NK-92 (cell line): ENCODE measurements around the gene CCDC63.
"Not testable (repeated sequence)": the region's sequence is repeated elsewhere in the genome, so short reads cannot be mapped to it uniquely, and the experiment has no call there.

Experiments used
- DNase-seq: peaks from one replicate; lab custom pipeline; 2025; ENCODE audit not compliant: unreplicated experiment; lab: John Stamatoyannopoulos, UW

The CCDC63 gene

GRCh38 chr12:110943373-110943772, 96.6 kb downstream of the CCDC63 start:
- DNase-seq: no peak

DNA sequence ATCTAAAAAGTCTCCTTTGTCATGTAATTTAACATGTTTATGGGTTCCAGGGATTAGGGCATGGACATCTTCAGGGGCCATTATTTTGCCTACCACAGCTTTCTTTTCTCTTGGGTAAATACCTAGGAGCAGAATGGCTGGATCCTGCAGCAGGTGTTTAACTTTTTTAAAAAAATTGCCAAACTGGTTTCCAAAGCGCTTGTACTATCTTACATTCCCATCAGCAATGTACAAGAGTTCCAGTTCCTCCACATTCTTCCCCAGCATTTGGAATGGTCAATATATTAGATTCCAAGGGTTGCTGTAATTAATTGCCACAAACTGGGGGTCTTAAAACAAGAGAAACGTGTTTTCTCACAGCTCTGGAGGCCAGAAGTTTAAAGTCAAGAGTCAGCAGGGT, 101.3 kb downstream of the CCDC63 start:
- no peak for DNase-seq

DNA sequence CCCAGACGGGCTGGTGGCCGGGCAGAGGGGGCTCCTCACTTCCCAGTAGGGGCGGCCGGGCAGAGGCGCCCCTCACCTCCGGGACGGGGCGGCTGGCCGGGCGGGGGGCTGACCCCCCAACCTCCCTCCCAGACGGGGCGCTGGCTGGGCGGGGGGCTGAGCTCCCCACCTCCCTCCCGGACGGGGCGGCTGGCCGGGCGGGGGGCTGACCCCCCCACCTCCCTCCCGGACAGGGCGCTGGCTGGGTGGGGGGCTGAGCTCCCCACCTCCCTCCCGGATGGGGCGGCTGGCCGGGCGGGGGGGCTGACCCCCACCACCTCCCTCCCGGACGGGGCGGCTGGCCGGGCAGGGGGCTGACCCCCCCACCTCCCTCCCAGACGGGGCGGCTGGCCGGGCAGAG, 103.7 kb downstream of the CCDC63 start:
- DNase-seq: not testable (repeated sequence)

DNA sequence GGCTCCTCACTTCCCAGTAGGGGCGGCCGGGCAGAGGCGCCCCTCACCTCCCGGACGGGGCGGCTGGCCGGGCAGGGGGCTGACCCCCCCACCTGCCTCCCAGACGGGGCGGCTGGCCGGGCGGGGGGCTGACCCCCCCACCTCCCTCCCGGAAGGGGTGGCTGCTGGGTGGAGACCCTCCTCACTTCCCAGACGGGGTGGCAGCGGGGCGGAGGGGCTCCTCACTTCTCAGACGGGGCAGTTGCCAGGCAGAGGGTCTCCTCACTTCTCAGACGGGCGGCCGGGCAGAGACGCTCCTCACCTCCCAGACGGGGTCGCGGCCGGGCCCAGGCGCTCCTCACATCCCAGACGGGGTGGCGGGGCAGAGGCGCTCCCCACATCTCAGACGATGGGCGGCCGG, 104.1 kb downstream of the CCDC63 start:
- DNase-seq: not testable (repeated sequence)
